HepG2 (cell line): ENCODE data around the gene ZBTB43. TPM values are rescaled to one million over a fixed set of nuclear protein-coding genes. Genes with fewer than 3 reads are reported as not detected.

Experiments used
- CBFB ChIP-seq: sonication (generic); formaldehyde crosslinking; IDR thresholded peaks from 2 replicates; pipeline ENCODE4 v1.4.0; 2020; ENCODE audit warnings: missing genetic modification reagents
- HOXD1 ChIP-seq: sonication (generic); formaldehyde crosslinking; IDR thresholded peaks from 2 replicates; pipeline ENCODE4 v1.5.0; 2020; ENCODE audit warnings: missing genetic modification reagents
- MED8 ChIP-seq: sonication (generic); formaldehyde crosslinking; IDR thresholded peaks from 2 replicates; pipeline ENCODE4 v1.8.1; 2023; ENCODE audit warnings: mild to moderate bottlenecking, missing genetic modification reagents; ENCODE audit not compliant: insufficient replicate concordance
- NFKBIZ ChIP-seq: IDR thresholded peaks from 2 replicates; pipeline ENCODE4 v1.6.1; 2018; ENCODE audit warnings: missing genetic modification reagents, missing compliant biosample characterization
- PCBP1 ChIP-seq: fragments of 200-400 bp; formaldehyde crosslinking; IDR thresholded peaks from 2 replicates; pipeline ENCODE4 v1.6.1; 2017; ENCODE audit warnings: mild to moderate bottlenecking, low read depth, low read length, borderline replicate concordance
- PHF5A ChIP-seq: IDR thresholded peaks from one replicate; pipeline ENCODE4 v1.6.1; 2018; ENCODE audit warnings: low read depth, missing genetic modification reagents; ENCODE audit not compliant: unreplicated experiment
- SALL1 ChIP-seq: sonication (generic); formaldehyde crosslinking; IDR thresholded peaks from 2 replicates; pipeline ENCODE4 v1.8.0; 2022; ENCODE audit warnings: mild to moderate bottlenecking, missing genetic modification reagents
- TEAD3 ChIP-seq: optimal IDR thresholded peaks from 2 replicates; pipeline ENCODE3; 2016; ENCODE audit warnings: borderline replicate concordance
- ZFP90 ChIP-seq: sonication (generic); formaldehyde crosslinking; IDR thresholded peaks from 2 replicates; pipeline ENCODE4 v1.8.0; 2022; ENCODE audit warnings: missing genetic modification reagents, mild to moderate bottlenecking, inconsistent platforms, borderline replicate concordance
- ZNF121 ChIP-seq: sonication (generic); formaldehyde crosslinking; IDR thresholded peaks from 2 replicates; pipeline ENCODE4 v1.5.0; 2020; ENCODE audit warnings: mild to moderate bottlenecking, missing genetic modification reagents
- ZNF263 ChIP-seq: sonication (generic); formaldehyde crosslinking; IDR thresholded peaks from 2 replicates; pipeline ENCODE4 v1.4.0; 2020; ENCODE audit warnings: missing genetic modification reagents
- ZNF546 ChIP-seq: sonication (generic); formaldehyde crosslinking; conservative IDR thresholded peaks from 2 replicates; pipeline ENCODE4 v1.8.1; 2023; ENCODE audit warnings: mild to moderate bottlenecking, missing genetic modification reagents
- ZNF550 ChIP-seq: sonication (generic); formaldehyde crosslinking; IDR thresholded peaks from 2 replicates; pipeline ENCODE4 v1.4.0; 2020; ENCODE audit warnings: mild to moderate bottlenecking, missing genetic modification reagents, borderline replicate concordance
- ZNF558 ChIP-seq: sonication (generic); formaldehyde crosslinking; IDR thresholded peaks from 2 replicates; pipeline ENCODE4 v1.9.0; 2022; ENCODE audit warnings: mild to moderate bottlenecking, missing genetic modification reagents, borderline replicate concordance
- ZSCAN31 ChIP-seq: sonication (generic); formaldehyde crosslinking; IDR thresholded peaks from 2 replicates; pipeline ENCODE4 v1.5.0; 2020; ENCODE audit warnings: low read depth, mild to moderate bottlenecking, missing genetic modification reagents
- polyA plus RNA-seq, 8 experiments: library from polyadenylated mRNA; depleted of rRNA in 3 of 8; stranded (reverse) in 7 of 8; unstranded in 1 of 8; fragments of >200 nt; fragmentation: Illumina TruSeq in 4 of 8; extraction: Trizol in 4 of 8; gene quantifications; 2 replicates each; pipeline versions ENCODE4 v1.2.1 to v1.2.3, GENCODE V29; 2011 to 2016; ENCODE audit warnings: low read depth in 4 of 8, missing spikeins in 1 of 8, mixed read lengths in 1 of 8; ENCODE audit not compliant: insufficient read depth in 1 of 8
- total RNA-seq, 5 experiments: library from RNA; depleted of rRNA; stranded (reverse); fragments of >200 nt; fragmentation: Illumina TruSeq; extraction: Trizol; gene quantifications; 2 replicates each; pipeline ENCODE4 v1.2.3, GENCODE V29; 2016; ENCODE audit warnings: low read depth in 1 of 5
- TF ChIP-seq, protein P1 (sequence below): conservative IDR thresholded peaks from 2 replicates; pipeline ENCODE4 v1.6.1; 2018; ENCODE audit warnings: missing genetic modification reagents
- TF ChIP-seq, protein P2 (sequence below): IDR thresholded peaks from 2 replicates; pipeline ENCODE4 v1.6.1; 2016
- TF ChIP-seq, protein P3 (sequence below): sonication (generic); formaldehyde crosslinking; IDR thresholded peaks from 2 replicates; pipeline ENCODE4 v1.4.0; 2020; ENCODE audit warnings: missing genetic modification reagents
- TF ChIP-seq, protein P4 (sequence below): sonication (generic); formaldehyde crosslinking; IDR thresholded peaks from 2 replicates; pipeline ENCODE4 v1.4.0; 2020; ENCODE audit warnings: low read depth, mild to moderate bottlenecking, missing genetic modification reagents
- TF ChIP-seq, protein P5 (sequence below): sonication (generic); formaldehyde crosslinking; conservative IDR thresholded peaks from 2 replicates; pipeline ENCODE4 v1.8.0; 2022; ENCODE audit warnings: missing genetic modification reagents
- TF ChIP-seq, protein P6 (sequence below): sonication (generic); formaldehyde crosslinking; IDR thresholded peaks from 2 replicates; pipeline ENCODE4 v1.4.0; 2020; ENCODE audit warnings: mild to moderate bottlenecking, missing genetic modification reagents

ZBTB43 gene
- total and polyA plus RNA-seq, 2 of the 13 experiments (the other 11 are each of a cell fraction or from before 2014, with no cell fraction given), result 7.1 to 31.4 TPM

DNA sequence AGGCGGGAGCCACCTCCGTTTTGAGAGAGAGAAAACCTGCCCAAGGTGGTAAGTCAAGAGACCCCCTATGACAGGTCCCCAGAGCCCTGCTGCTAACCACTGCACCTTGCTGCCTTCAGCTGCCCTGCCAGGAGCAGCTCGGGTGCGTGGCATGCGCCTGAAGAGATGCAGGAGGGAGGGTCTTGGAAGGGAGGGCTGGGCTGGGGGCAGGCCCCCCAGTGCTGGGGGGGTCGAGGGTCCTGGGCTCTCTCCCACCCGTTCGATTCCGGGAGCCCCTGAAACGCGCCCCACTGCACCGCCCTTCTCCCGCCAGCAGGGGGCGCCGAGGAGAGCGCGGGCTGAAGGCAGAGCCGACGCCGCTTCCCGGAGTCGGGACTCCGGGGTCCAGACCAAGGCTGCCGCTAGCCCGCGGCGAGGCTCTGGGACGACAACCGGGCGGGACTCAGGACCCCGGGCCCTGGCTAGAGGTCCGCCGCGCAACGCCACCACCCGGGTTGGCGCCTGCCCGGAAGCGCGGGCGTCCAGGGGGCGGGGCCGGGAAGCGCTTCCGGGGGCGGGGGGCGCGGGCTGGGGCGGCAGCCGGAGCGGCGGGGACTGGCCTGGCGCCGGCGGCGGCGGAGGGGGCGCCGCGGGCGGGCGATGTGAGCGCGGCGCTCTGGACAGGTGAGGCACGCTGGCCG lies 55.4 kb downstream of the ZBTB43 start, which contains the start of gene ZBTB34 (continued):
- TF ChIP-seq NFKBIZ (CRISPR knock-in tag), result no peak
- TF ChIP-seq, protein P1, sequence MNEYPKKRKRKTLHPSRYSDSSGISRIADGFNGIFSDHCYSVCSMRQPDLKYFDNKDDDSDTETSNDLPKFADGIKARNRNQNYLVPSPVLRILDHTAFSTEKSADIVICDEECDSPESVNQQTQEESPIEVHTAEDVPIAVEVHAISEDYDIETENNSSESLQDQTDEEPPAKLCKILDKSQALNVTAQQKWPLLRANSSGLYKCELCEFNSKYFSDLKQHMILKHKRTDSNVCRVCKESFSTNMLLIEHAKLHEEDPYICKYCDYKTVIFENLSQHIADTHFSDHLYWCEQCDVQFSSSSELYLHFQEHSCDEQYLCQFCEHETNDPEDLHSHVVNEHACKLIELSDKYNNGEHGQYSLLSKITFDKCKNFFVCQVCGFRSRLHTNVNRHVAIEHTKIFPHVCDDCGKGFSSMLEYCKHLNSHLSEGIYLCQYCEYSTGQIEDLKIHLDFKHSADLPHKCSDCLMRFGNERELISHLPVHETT (CRISPR knock-in tag), result peak; percentile 31; the same call in 1 of the 2 replicates
- TF ChIP-seq, protein P2, sequence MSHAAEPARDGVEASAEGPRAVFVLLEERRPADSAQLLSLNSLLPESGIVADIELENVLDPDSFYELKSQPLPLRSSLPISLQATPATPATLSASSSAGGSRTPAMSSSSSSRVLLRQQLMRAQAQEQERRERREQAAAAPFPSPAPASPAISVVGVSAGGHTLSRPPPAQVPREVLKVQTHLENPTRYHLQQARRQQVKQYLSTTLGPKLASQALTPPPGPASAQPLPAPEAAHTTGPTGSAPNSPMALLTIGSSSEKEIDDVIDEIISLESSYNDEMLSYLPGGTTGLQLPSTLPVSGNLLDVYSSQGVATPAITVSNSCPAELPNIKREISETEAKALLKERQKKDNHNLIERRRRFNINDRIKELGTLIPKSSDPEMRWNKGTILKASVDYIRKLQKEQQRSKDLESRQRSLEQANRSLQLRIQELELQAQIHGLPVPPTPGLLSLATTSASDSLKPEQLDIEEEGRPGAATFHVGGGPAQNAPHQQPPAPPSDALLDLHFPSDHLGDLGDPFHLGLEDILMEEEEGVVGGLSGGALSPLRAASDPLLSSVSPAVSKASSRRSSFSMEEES (CRISPR knock-in tag), result 0 out of 2 replicates have a peak, but pooled peaks have one; percentile 13
- peak; percentile 53 for TF ChIP-seq MED8 (CRISPR knock-in tag)
- TF ChIP-seq ZNF121 (CRISPR knock-in tag), result 0 out of 2 replicates have a peak, but pooled peaks have one; percentile 17
- peak; percentile 66 for TF ChIP-seq SALL1 (CRISPR knock-in tag)
- TF ChIP-seq, protein P3, sequence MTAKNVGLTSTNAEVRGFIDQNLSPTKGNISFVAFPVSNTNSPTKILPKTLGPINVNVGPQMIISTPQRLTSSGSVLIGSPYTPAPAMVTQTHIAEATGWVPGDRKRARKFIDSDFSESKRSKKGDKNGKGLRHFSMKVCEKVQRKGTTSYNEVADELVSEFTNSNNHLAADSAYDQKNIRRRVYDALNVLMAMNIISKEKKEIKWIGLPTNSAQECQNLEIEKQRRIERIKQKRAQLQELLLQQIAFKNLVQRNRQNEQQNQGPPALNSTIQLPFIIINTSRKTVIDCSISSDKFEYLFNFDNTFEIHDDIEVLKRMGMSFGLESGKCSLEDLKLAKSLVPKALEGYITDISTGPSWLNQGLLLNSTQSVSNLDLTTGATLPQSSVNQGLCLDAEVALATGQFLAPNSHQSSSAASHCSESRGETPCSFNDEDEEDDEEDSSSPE (CRISPR knock-in tag), result peak; percentile 42; the same call in 1 of the 2 replicates
- TF ChIP-seq ZNF558, result peak; percentile 74; the same call in 1 of the 2 replicates
- peak; percentile 30 for TF ChIP-seq TEAD3 (CRISPR knock-in tag)
- 0 out of 2 replicates have a peak, but pooled peaks have one; percentile 36 for TF ChIP-seq HOXD1 (CRISPR knock-in tag)
- no peak for TF ChIP-seq ZNF263
- no peak for TF ChIP-seq ZNF550
- peak; percentile 62; the same call in 1 of the 2 replicates for TF ChIP-seq PCBP1
- peak; percentile 38 for TF ChIP-seq PHF5A
- TF ChIP-seq, protein P4, sequence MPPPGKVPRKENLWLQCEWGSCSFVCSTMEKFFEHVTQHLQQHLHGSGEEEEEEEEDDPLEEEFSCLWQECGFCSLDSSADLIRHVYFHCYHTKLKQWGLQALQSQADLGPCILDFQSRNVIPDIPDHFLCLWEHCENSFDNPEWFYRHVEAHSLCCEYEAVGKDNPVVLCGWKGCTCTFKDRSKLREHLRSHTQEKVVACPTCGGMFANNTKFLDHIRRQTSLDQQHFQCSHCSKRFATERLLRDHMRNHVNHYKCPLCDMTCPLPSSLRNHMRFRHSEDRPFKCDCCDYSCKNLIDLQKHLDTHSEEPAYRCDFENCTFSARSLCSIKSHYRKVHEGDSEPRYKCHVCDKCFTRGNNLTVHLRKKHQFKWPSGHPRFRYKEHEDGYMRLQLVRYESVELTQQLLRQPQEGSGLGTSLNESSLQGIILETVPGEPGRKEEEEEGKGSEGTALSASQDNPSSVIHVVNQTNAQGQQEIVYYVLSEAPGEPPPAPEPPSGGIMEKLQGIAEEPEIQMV, result no peak
- peak; percentile 59; the same call in 1 of the 2 replicates for TF ChIP-seq ZNF546 (CRISPR knock-in tag)
- TF ChIP-seq, protein P5, sequence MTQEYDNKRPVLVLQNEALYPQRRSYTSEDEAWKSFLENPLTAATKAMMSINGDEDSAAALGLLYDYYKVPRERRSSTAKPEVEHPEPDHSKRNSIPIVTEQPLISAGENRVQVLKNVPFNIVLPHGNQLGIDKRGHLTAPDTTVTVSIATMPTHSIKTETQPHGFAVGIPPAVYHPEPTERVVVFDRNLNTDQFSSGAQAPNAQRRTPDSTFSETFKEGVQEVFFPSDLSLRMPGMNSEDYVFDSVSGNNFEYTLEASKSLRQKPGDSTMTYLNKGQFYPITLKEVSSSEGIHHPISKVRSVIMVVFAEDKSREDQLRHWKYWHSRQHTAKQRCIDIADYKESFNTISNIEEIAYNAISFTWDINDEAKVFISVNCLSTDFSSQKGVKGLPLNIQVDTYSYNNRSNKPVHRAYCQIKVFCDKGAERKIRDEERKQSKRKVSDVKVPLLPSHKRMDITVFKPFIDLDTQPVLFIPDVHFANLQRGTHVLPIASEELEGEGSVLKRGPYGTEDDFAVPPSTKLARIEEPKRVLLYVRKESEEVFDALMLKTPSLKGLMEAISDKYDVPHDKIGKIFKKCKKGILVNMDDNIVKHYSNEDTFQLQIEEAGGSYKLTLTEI, result no peak
- TF ChIP-seq ZSCAN31 (CRISPR knock-in tag), result peak; percentile 37; the same call in 1 of the 2 replicates
- TF ChIP-seq, protein P6, sequence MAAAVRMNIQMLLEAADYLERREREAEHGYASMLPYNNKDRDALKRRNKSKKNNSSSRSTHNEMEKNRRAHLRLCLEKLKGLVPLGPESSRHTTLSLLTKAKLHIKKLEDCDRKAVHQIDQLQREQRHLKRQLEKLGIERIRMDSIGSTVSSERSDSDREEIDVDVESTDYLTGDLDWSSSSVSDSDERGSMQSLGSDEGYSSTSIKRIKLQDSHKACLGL (CRISPR knock-in tag), result peak; percentile 77
- 0 out of 2 replicates have a peak, but pooled peaks have one; percentile 31 for TF ChIP-seq ZFP90 (CRISPR knock-in tag)
- TF ChIP-seq CBFB (CRISPR knock-in tag), result peak; percentile 50; the same call in 1 of the 2 replicates
